Activated naive CD8-positive, alpha-beta T cell treated with anti-CD3 and anti-CD28 coated beads for 36 hours (primary cell): ENCODE measurements around the gene RANBP3. TPM values are rescaled to one million over a fixed set of nuclear protein-coding genes. Genes with fewer than 3 reads are reported as not detected.
"Not testable (repeated sequence)": the region's sequence is repeated elsewhere in the genome, so short reads cannot be mapped to it uniquely, and the experiment has no call there.

ENCODE experiments used
- DNase-seq: peaks from one replicate; pipeline ENCODE4 v3.0.0; 2021
- H3K27ac Mint-ChIP-seq: one replicate; pipeline ENCODE4 v1.8.0; 2022; ENCODE audit warnings: mild to moderate bottlenecking, moderate library complexity, mixed read lengths
- H3K27me3 Mint-ChIP-seq: one replicate; pipeline ENCODE4 v1.8.0; 2022; ENCODE audit warnings: mild to moderate bottlenecking, mixed read lengths
- H3K36me3 Mint-ChIP-seq: one replicate; pipeline ENCODE4 v1.8.0; 2021; ENCODE audit warnings: mild to moderate bottlenecking, mixed read lengths
- H3K4me1 Mint-ChIP-seq: one replicate; pipeline ENCODE4 v1.8.0; 2021; ENCODE audit warnings: mixed read lengths
- H3K4me3 Mint-ChIP-seq: one replicate; pipeline ENCODE4 v1.8.0; 2022; ENCODE audit warnings: mild to moderate bottlenecking, moderate library complexity, mixed read lengths
- H3K9me3 Mint-ChIP-seq: one replicate; pipeline ENCODE4 v1.8.0; 2022; ENCODE audit warnings: mixed read lengths
- total RNA-seq, 2 experiments: library from RNA; stranded (reverse); gene quantifications; one replicate each; pipeline ENCODE4 v1.2.3, GENCODE V29; 2021

Gene RANBP3
- total RNA-seq, 2 experiments from 2014 or later, result 94.0 to 109 TPM

- Mint-ChIP-seq H3K27me3 (peaks cover 63% of the 10 kb centered on the region), H3K27ac (no peak overlapping the region), H3K9me3 (no peaks in the 10 kb centered on the region), H3K4me3 (no peak overlapping the region), H3K4me1 (no peaks in the 10 kb centered on the region), H3K36me3 (no peaks in the 10 kb centered on the region)
- no peak for DNase-seq
These were observed 97.3 kb downstream of the RANBP3 start for GRCh38 chr19:5880604-5881078.

- Mint-ChIP-seq H3K36me3 (no peaks in the 10 kb centered on the region), H3K27ac (no peak overlapping the region), H3K27me3 (peaks cover 60% of the 10 kb centered on the region), H3K4me1 (no peaks in the 10 kb centered on the region), H3K9me3 (no peaks in the 10 kb centered on the region), H3K4me3 (no peak overlapping the region)
- no peak for DNase-seq
These were observed 97.7 kb downstream of the RANBP3 start for GRCh38 chr19:5880196-5880595.

DNA sequence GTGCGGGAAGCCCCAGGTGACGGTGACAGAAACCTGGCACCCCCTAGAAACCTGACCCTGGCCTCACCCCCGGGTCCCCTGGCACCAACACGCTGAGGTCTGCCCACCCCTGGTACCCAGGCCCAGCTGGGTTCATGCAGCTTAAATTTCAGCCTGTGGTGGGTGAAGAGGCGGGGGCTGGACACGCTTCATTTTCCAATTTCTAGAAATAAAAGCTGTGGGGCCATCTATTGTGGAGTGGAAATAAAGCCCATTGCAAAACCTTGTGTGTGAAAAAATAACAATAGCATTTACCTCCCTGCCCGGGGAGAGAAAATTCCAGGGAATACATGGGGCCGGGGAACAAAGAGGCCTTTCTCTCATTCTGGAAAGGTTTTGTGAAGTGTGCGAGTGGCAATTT lies 100.1 kb downstream of the RANBP3 start:
- H3K36me3 Mint-ChIP-seq, result no peaks in the 10 kb centered on the region
- no peak for DNase-seq
- no peak overlapping the region for H3K4me3 Mint-ChIP-seq
- H3K9me3 Mint-ChIP-seq, result no peaks in the 10 kb centered on the region
- H3K4me1 Mint-ChIP-seq, result no peaks in the 10 kb centered on the region
- H3K27me3 Mint-ChIP-seq, result peaks cover 52% of the 10 kb centered on the region
- H3K27ac Mint-ChIP-seq, result no peak overlapping the region

GRCh38 chr19:5877427-5877826 lies 100.5 kb downstream of the RANBP3 start:
- Mint-ChIP-seq H3K36me3 (no peaks in the 10 kb centered on the region), H3K4me1 (no peaks in the 10 kb centered on the region), H3K27ac (no peak overlapping the region), H3K4me3 (no peak overlapping the region), H3K9me3 (no peaks in the 10 kb centered on the region), H3K27me3 (peaks cover 52% of the 10 kb centered on the region)
- DNase-seq, result no peak

GRCh38 chr19:5874496-5874895 lies 103.4 kb downstream of the RANBP3 start:
- not testable (repeated sequence) for H3K4me3 Mint-ChIP-seq, DNase-seq, H3K9me3 Mint-ChIP-seq, H3K27ac Mint-ChIP-seq, H3K4me1 Mint-ChIP-seq, H3K36me3 Mint-ChIP-seq
- H3K27me3 Mint-ChIP-seq, result peaks cover 30% of the 10 kb centered on the region

GRCh38 chr19:5873617-5874199 lies 104.2 kb downstream of the RANBP3 start:
- Mint-ChIP-seq H3K27me3 (peaks cover 22% of the 10 kb centered on the region), H3K27ac (no peak overlapping the region), H3K4me1 (no peaks in the 10 kb centered on the region), H3K9me3 (no peaks in the 10 kb centered on the region), H3K4me3 (no peak overlapping the region), H3K36me3 (no peaks in the 10 kb centered on the region)
- DNase-seq, result no peak

DNA sequence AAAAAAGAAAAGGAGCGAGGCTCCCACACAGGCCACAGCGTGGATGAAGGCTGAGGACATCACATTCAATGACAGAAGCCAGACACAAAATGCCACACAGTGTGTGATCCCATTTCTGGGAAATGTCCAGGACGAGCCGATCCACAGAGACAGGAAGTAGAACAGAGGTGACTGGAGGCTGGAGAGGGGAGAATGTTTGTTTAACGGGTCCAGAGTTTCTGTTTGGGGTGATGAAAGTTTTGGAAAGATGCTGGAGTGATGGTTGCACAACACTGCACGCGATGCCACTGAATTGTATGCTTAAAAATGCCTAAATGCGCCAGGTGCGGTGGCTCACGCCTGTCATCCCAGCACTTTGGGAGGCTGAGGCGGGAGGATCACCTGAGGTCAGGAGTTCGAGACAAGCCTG lies 107.0 kb downstream of the RANBP3 start:
- H3K4me1 Mint-ChIP-seq, result no peaks in the 10 kb centered on the region
- no peak overlapping the region for H3K4me3 Mint-ChIP-seq
- H3K27me3 Mint-ChIP-seq, result no peaks in the 10 kb centered on the region
- H3K36me3 Mint-ChIP-seq, result no peaks in the 10 kb centered on the region
- no peaks in the 10 kb centered on the region for H3K9me3 Mint-ChIP-seq
- H3K27ac Mint-ChIP-seq, result no peak overlapping the region
- no peak for DNase-seq

DNA sequence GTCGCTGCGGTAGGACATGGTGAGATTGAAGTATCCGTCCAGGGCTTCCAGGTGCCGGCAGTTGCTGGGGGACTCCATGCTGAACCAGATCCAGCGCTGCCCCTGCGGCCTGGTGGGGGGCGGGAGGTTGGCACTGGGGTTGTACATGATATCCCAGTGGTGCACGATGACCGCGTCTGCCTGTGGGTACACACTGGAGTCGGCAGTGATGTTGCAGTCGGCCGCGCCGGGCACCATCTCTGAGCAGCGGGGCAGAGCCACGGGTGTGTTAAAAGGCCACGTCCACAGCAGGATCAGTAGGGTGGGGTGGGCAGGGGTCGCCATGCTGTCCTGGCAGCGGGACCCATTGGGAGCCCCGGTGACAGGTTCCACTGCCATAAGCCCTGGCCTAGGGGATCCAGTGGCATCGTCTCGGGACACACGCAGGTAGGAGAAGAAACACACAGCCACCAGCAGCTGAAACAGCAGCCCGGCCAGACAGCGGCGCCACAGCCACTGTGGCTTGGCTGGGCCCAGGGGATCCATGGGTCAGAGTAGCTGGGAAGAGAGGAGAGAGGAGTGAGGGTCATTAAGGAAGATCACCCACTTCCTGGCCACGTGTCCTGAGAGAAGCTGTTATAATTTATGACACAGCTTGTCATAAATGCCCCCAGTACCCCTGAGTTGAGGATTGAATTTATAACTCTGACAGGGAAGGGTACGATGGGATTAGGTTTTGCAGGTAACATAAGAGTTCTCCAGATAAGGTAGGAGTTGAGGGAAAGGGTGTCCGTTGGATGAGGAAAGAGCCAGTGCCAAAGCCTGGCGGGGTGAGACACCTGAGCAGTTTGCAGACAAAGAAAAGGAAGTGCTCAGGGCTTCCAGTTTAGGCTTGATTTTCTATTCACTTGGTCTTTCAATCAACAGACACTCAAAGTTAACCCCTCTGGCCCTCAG lies 110.5 kb downstream of the RANBP3 start:
- Mint-ChIP-seq H3K4me1 (no peaks in the 10 kb centered on the region), H3K4me3 (no peak overlapping the region), H3K9me3 (no peaks in the 10 kb centered on the region), H3K36me3 (no peaks in the 10 kb centered on the region), H3K27ac (no peak overlapping the region), H3K27me3 (no peaks in the 10 kb centered on the region)
- no peak for DNase-seq

Other genes starting within 250 kb of the RANBP3 start
- gene PRR22, start 193.4 kb downstream of the RANBP3 start, total RNA-seq, result 10 to 100 TPM; 14.1 to 14.3 TPM
- 100 to 1,000 TPM; 103 to 106 TPM for gene DUS3L, start 187.0 kb downstream of the RANBP3 start, total RNA-seq
- under 1 TPM; 0.21 to 0.38 TPM for gene NRTN, start 173.1 kb downstream of the RANBP3 start, total RNA-seq
- gene FUT6, start 138.4 kb downstream of the RANBP3 start, total RNA-seq, result not detected
- gene FUT3, start 126.7 kb downstream of the RANBP3 start, total RNA-seq, result not detected
- gene FUT5, start 107.6 kb downstream of the RANBP3 start, total RNA-seq, result not detected
- 100 to 1,000 TPM; 244 to 255 TPM for gene NDUFA11, start 74.3 kb downstream of the RANBP3 start, total RNA-seq
- 1 to 10 TPM; 1.4 to 1.9 TPM for gene VMAC, start 73.3 kb downstream of the RANBP3 start, total RNA-seq
- 1 to 10 TPM; 1.9 to 2.6 TPM for gene CAPS, start 63.9 kb downstream of the RANBP3 start, total RNA-seq
- gene RFX2, start 132.4 kb upstream of the RANBP3 start, total RNA-seq, result 10 to 100 TPM in 1 of 2 experiments, 1 to 10 TPM in 1; 9.5 to 10.3 TPM
- not detected for gene ACSBG2, start 157.5 kb upstream of the RANBP3 start, total RNA-seq